ENCODE data around the gene DUOX1.

DNA sequence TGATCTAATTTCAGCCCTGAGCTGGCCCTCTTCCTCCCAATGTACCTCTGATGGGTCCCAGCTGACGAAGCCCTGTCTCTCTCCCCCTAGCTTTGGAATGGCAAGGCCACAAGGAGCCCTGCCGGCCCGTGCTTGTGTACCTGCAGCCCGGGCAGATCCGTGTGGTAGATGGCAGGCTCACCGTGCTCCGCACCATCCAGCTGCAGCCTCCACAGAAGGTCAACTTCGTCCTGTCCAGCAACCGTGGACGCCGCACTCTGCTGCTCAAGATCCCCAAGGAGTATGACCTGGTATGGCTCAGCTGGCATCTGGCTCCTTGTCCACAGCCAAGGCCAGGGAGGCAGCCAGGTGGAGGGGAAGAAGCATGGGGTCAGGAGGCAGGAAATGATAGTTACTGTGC, 14.2 kb downstream of the DUOX1 start:
- TF ChIP-seq, protein P1, sequence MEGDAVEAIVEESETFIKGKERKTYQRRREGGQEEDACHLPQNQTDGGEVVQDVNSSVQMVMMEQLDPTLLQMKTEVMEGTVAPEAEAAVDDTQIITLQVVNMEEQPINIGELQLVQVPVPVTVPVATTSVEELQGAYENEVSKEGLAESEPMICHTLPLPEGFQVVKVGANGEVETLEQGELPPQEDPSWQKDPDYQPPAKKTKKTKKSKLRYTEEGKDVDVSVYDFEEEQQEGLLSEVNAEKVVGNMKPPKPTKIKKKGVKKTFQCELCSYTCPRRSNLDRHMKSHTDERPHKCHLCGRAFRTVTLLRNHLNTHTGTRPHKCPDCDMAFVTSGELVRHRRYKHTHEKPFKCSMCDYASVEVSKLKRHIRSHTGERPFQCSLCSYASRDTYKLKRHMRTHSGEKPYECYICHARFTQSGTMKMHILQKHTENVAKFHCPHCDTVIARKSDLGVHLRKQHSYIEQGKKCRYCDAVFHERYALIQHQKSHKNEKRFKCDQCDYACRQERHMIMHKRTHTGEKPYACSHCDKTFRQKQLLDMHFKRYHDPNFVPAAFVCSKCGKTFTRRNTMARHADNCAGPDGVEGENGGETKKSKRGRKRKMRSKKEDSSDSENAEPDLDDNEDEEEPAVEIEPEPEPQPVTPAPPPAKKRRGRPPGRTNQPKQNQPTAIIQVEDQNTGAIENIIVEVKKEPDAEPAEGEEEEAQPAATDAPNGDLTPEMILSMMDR (conservative IDR thresholded peaks at IDR 0.05 in 1 of 2, IDR thresholded peaks at IDR 0.05 in 1 of 2; ENCODE audit: extremely low read depth in 1 of 2, insufficient read depth in 1 of 2, low read depth in 1 of 2, low read length in 2 of 2), result no peak
- TF ChIP-seq EZH2 (IDR thresholded peaks at IDR 0.05; ENCODE audit: borderline replicate concordance, low read length), result no peak

Data from mammary epithelial cell (primary cell).